ENCODE data around the gene NRG3.

The NRG3 gene

DNA sequence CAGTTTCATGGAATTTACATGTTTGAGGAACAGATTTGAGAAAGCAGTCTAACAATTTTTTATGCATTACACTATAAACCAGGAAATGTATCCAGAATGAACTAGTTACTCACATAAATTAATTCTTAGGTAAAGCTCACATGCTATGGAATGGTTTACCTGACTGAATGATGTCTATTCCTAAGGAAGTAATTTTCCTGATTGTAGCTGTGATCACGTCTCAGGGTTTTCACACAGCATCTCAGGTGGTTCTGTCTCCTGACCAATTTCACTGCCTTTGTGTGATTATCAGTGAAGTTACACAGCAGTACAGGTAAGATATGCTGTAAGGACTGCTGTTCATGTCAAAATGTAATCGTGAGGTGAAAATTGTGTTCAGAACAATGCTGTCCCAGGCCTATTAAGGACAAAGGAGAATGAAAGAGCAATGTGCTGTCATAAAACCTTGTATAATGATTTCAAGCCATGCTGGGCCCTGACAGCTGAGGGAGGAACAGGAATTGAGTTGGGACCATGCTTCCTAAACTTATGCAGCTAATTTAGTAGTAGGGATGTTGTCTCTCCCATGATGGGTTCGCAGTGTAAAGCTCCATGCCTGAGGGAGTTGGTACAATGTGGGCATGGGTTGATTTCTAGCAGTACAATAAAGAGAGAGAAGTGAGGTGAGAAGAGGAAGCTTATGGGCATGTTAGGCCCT is 631.8 kb downstream of the NRG3 start:
- no peak for DNase-seq

- DNase-seq, result no peak
These were observed 640.3 kb downstream of the NRG3 start for GRCh38 chr10:82515256-82515655.

- DNase-seq, result no peak
These were observed 654.1 kb downstream of the NRG3 start for GRCh38 chr10:82529062-82529461.

- no peak for DNase-seq
These were observed 660.5 kb downstream of the NRG3 start for GRCh38 chr10:82535457-82535856.

DNA sequence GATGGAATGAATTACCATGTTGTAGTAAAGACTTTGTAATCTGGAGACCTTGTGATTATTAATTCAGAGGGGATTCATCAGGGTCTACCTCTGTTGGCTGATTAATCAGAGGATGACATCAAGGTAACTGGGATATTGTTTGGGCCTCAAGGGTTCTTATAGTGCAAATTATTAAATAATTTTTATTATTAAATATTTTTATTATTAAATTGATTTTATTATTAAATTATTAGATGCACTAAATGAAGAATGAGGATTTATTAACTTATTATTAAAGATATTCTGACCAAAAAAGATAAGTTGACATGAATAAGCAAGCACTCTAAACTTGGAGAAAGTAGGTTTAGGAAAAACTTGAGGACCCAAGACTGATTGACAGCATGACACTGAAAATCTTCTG is 661.7 kb downstream of the NRG3 start:
- no peak for DNase-seq

DNA sequence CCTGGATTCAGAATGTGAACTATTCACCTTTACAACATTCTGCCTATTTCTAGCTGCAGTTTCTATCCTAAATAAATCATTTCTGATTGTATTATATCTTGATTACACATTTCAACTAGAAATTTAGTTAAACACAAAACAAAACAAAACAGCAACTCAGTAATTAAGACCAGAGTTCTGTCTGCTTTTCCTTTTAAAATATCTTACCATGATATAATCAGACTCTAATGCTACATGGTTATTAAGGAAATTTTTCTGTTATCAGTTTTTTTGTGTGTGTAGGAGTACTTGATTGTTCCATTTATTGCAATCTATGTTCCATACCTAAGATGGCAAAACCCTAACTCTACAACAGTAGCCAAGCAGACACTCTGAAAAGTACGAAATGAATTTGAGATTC is 663.3 kb downstream of the NRG3 start:
- DNase-seq, result no peak

DNA sequence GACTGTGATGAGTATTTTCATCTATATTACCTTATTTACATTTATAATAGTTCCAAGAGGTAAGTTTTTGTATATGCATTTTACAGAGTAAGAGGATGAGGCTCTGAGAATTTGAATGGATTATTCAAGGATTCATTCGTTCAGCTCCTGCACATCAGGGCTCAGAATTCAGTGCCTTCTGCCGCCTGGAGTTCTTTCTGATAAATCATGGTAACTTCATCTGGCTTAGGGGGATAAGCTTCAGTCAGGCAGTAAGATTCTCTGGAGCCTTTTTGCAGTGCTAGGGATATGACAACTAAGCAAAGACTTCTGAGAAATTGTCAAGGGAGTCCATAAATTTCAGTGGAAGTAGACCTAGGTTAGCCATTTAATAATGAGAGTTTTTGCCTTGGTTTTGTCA is 668.6 kb downstream of the NRG3 start:
- no peak for DNase-seq

DNA sequence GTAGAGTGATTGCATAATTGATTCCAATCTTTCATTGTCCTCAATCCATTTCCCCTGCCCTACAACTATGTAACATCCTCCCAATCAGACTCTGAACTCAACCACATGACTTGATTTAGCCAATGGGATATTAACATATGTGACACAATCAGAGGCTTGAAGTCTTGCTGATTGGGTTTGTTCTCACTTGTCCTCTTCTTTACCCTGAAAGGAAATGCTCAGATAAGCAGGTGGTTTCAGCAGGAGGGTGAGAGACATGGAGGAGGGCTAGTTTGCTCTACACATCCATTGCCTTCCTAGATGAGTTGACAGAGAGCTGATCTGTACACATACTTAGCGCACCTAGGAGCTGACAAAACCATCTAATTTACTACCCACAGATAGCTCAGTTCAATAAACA is 669.4 kb downstream of the NRG3 start:
- no peak for DNase-seq

DNA sequence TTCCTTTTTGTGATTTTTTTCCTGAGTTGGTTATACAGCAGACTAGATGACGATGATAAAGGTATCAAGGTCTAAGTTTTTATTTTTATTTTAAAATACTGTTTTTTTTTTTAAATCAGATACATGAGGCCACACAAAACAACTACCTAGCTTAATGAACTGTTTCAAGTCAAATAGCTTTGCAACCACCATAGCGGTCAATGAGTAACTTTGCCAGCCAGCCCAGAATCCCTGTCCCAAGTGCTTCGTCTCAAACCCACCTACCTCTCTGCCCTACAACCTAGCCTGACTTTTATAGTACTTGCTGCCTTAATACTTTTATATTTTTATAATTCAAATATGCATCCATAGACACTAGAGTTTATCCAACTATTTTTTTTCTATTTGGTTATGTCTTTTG is 676.5 kb downstream of the NRG3 start:
- DNase-seq, result no peak

DNA sequence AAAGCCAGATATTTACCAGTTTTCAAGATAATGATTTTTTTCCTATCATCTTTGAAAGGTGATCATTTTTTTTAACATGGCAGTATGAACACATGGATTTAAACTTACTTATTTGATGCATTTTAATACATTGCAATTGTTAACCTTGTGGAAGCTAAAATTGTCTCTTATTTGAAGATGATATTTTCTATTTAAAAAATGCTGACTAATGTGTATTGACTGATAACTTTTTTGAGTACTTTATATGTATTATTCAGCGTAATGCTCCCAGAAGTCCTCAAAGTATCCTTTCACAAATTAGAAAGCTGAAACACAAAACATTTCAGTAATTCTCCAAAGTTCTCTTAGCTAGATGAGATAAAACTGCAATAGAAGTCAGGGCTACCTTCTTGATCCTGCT is 677.3 kb downstream of the NRG3 start:
- no peak for DNase-seq

- DNase-seq, result no peak
These were observed 679.4 kb downstream of the NRG3 start for GRCh38 chr10:82554381-82554780.

GRCh38 chr10:82558014-82558607 is 683.1 kb downstream of the NRG3 start:
- no peak for DNase-seq

- DNase-seq, result no peak
These were observed 689.6 kb downstream of the NRG3 start for GRCh38 chr10:82564353-82565196.

DNA sequence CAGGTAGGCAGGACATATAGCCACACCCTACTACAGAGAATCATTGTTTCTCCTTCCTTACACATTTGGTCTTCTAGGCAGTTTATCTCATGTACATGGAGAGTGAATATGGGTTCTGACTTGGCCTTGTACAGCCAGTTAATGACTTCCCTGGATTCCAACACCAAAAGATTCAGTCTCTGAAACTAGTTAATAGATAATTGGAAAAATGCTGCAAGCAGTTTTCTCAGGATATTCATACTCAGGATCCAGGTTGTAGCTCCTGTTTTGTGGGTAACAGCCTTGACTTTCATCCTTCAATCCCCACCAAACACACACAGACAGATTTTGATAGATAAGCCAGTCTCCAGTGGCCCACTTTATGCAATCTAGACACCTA is 690.2 kb downstream of the NRG3 start:
- no peak for DNase-seq

DNA sequence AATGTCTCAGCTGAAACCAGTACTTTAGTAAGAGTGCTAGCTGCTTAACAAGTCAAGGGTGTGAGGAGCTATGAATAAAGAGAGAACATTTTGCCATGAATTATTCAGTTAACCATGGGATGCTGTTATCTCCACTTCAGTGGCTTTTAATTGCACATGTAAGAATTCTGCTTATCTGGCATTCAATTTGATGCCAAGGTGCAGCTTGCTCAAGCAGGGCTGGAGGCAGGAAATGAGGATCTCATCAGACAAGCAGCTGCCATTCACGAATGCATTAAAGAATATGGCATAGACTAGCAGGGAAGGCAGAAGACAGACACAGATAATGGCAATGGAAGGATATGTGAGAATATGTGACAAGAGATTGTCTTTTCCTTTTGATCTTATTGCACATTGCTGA is 697.8 kb downstream of the NRG3 start:
- no peak for DNase-seq

DNA sequence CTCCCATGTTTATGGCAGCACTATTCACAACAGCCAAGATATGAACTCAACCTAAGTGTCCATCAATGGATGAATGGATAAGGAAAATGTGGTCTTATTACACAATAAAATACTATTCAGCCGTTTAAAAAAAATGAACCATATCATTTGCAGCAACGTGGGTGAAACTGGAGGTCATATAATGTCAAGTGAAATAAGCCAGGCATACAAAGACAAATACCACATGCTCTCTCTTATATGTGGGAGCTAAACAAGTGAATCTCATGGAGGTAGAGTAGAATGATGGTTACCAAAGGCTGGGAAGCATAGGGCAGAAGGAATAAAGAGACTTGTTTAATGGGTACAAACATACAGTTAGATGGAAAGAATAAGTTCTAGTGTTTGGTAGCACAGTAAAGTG is 699.1 kb downstream of the NRG3 start:
- DNase-seq, result no peak

DNA sequence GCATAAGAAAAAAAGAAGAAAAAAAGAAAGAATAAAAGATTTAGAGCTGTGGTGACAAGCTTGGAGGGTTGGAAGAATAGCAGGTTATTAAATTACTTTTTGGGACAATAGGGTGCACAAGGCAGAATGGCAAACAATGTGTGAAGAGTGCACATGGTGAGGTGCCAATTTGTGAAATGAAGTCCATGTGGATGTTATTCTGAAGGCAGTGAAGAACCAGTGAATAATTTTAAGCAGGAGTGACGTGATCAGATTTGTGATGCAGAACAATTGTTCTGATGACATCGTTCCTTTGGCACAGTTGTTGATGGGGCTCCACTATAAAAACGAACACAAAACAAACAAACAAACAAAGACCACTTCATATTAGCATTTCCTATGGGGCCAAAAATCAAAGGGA is 700.3 kb downstream of the NRG3 start:
- DNase-seq, result no peak

DNA sequence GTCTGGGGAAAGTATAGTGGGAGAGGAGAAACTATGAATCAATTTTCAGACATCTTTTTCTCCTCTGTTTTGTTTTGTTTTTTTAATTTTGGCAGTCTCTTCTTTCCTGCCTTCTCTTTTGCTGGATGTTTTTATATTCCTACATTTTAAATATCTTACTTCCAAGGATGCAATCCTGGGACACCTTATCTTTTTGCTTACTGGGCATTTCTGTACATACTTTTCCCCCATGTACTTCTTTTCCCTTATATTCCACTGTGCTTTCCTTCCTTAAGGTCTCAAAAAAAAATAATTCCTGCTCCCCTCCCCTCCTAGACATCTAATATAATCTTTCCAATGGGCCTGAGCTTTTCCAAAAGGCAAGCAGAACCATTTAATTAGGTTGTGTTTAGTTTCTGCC is 701.1 kb downstream of the NRG3 start:
- DNase-seq, result no peak

DNA sequence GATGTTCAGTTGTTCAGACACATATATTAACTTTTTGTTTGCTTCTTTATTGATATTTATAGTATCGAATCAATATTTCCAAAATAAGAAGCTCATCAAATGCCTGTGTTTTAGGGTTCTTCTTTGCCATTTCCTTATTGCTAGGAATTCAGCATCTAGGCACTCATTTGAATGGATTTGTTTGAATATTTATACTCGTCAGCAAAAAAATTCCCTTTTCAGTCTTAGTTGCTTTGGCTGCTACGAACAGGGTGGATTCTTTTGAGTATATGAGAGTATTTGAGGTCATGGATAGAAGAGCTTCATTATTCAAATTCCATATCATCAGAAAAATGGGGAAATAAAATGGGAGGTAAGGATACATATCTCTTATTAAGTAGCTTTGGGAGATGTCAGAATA is 706.9 kb downstream of the NRG3 start:
- no peak for DNase-seq

DNA sequence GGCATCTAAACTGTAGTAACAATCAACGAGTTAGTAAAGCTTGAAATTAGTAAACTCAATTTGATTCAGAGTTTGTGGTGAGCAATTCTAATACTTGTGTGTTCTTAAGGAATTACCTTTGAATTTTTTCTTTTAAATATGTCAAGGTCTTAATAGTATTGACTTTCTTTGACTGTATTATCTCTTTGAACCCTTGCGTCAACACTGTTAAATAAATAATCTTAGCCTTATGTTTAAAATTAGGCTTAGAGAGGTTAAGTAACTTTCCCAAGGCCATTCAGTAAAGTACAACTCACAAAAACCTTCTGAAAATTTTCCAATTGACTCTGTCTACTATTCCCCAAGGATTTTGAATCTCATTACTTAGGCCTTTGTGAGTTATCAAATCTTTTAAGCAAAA is 716.4 kb downstream of the NRG3 start:
- no peak for DNase-seq

DNA sequence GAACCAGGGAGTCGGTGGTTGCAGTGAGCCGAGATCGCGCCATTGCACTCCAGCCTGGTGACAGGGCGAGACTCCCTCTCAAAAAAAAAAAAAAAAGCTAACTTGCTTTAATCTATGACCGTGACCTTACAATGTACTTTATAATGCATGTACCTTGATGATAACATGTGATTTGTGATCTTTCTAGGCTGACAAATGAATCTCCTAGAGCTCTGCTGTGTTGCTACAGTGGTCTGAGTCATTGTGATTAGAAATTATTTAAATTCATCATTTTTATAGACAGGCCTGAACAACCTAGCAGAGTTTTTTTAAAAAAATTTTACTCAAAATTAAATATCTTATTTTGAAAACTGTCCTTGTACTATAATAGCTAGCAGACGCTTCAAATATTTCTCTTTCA is 722.8 kb downstream of the NRG3 start:
- DNase-seq, result no peak

GRCh38 chr10:82609845-82610244 is 734.9 kb downstream of the NRG3 start:
- no peak for DNase-seq

DNA sequence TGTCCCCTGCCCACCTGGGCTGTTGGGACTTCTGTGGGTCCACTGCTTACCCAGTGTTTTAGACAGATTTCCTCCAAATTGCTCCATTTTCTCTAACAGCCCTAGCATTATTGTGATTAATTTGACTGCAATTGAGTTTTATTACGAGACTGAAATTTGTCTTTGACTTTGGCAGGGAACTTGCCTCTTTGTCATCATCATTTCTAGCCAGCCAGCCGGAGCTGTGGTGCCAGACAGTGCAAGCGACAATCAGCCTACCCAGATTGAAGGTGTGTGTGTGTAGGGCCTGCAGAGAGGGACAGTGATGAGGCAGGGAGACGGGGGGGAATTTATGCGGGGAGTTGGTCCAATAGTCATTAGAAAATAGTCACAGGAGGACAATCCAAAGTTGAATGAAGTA is 743.0 kb downstream of the NRG3 start:
- no peak for DNase-seq

DNA sequence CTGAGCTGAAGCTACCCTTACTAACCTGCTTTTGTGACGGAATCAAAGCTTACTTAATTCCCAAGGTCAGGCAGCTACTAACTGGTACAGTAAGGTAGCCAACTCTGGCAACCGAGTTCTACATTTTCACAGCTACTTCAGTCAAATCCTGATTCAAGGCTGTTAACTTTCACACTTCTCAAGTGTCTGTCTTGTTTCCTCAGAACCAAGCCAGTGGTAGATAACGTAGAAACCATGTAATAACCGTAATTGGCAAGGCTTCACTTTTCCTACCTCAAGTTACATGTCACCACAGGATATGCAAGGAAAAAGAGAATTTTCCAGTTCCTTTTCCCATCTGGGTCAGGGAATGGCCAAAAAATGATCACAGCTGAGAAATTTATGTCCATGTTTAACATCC is 746.7 kb downstream of the NRG3 start:
- DNase-seq, result no peak
